ENCODE measurements around the gene RPL41.

Gene RPL41

DNA sequence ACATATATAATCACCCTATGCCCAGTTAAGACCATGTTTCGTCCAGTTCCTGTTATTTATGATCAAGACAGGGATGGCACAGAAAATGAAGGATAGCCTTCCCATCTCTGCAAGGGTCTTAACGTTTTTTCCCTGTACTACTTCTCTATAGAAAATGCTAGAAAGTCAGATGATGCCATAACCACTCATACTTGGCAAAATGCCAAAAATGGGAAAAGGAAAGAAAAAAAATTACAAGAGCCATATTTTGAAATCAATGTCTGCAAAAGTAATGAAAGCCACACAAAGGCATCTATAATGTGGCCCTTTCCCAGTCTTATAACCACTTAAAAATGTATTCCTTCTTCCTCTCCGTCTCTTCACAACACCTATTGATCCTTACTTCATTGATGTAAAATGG is 34.1 kb downstream of the RPL41 start:
- peaks cover 0 to 17% of the 10 kb centered on the region in 2 experiments for H3K36me3 ChIP-seq (ENCODE audit: control insufficient read depth in 2 of 2, insufficient read depth in 1 of 2, low read length in 2 of 2)
- peaks cover 6% of the 10 kb centered on the region for H3K4me1 ChIP-seq (ENCODE audit: control insufficient read depth, insufficient read depth, low read length)
- no peak overlapping the region for H3K4me3 ChIP-seq (ENCODE audit: low read depth, low read length)
- no peak overlapping the region for H3K27ac ChIP-seq (ENCODE audit: extremely low read depth, low read depth, low read length)
- no peaks in the 10 kb centered on the region for H3K9me3 ChIP-seq (ENCODE audit: control insufficient read depth, insufficient read depth, low read depth, low read length)
- POLR2A ChIA-PET, result interaction anchor here (3.6 kb wide), 1 partner anchor 23 kb away, joined by 22 read pairs; the partner anchor contains the start of gene ESYT1
- CTCF ChIA-PET, result interaction anchor here (0.6 to 0.7 kb wide), 3 partner anchors 133 to 211 kb away, joined by 3 to 4 read pairs (median 3); no protein-coding TSS in a partner anchor
- TF ChIP-seq ZNF221 (tag by site-specific recombination; IDR thresholded peaks at IDR 0.05; ENCODE audit: borderline replicate concordance) (peak; percentile 91; the same call in 1 of the 2 replicates), ZNF624 (tag by site-specific recombination; IDR thresholded peaks at IDR 0.05) (peak; percentile 87; the same call in 1 of the 2 replicates), ZNF391 (tag by site-specific recombination; IDR thresholded peaks at IDR 0.05; ENCODE audit: borderline replicate concordance, low read depth) (no peak), ZNF792 (tag by site-specific recombination; IDR thresholded peaks at IDR 0.05) (no peak), ZNF571 (tag by site-specific recombination; IDR thresholded peaks at IDR 0.05) (no peak), SP7 (tag by site-specific recombination; IDR thresholded peaks at IDR 0.05) (peak; percentile 54), ZNF777 (tag by site-specific recombination; IDR thresholded peaks at IDR 0.05; ENCODE audit: borderline replicate concordance) (no peak), KLF10 (tag by site-specific recombination; IDR thresholded peaks at IDR 0.05) (peak; percentile 86), ZNF248 (tag by site-specific recombination; IDR thresholded peaks at IDR 0.05) (0 out of 2 replicates have a peak, but pooled peaks have one; percentile 44), ZNF394 (tag by site-specific recombination; IDR thresholded peaks at IDR 0.05; ENCODE audit: borderline replicate concordance) (no peak), ZBTB48 (tag by site-specific recombination; IDR thresholded peaks at IDR 0.05) (no peak), ZNF677 (tag by site-specific recombination; IDR thresholded peaks at IDR 0.05) (peak; percentile 81), ZNF214 (tag by site-specific recombination; IDR thresholded peaks at IDR 0.05; ENCODE audit: borderline replicate concordance) (peak; percentile 71; the same call in 1 of the 2 replicates), IKZF3 (tag by site-specific recombination; IDR thresholded peaks at IDR 0.05) (peak; percentile 54; the same call in 1 of the 2 replicates), ZNF660 (tag by site-specific recombination; IDR thresholded peaks at IDR 0.05) (peak; percentile 96), ZNF223 (tag by site-specific recombination; IDR thresholded peaks at IDR 0.05) (no peak), ZNF629 (tag by site-specific recombination; IDR thresholded peaks at IDR 0.05) (peak; percentile 31; the same call in 1 of the 2 replicates), KLF8 (tag by site-specific recombination; IDR thresholded peaks at IDR 0.05) (peak; percentile 32; the same call in 1 of the 2 replicates), KLF9 (tag by site-specific recombination; IDR thresholded peaks at IDR 0.05; ENCODE audit: low read depth) (no peak), ZNF830 (tag by site-specific recombination; IDR thresholded peaks at IDR 0.05; ENCODE audit: low read depth) (no peak; the same call in 1 of the 2 replicates), ZNF140 (tag by site-specific recombination; IDR thresholded peaks at IDR 0.05) (no peak), ZNF561 (tag by site-specific recombination; IDR thresholded peaks at IDR 0.05; ENCODE audit: borderline replicate concordance) (peak; percentile 84; the same call in 1 of the 2 replicates)
- TF ChIP-seq, protein P1, sequence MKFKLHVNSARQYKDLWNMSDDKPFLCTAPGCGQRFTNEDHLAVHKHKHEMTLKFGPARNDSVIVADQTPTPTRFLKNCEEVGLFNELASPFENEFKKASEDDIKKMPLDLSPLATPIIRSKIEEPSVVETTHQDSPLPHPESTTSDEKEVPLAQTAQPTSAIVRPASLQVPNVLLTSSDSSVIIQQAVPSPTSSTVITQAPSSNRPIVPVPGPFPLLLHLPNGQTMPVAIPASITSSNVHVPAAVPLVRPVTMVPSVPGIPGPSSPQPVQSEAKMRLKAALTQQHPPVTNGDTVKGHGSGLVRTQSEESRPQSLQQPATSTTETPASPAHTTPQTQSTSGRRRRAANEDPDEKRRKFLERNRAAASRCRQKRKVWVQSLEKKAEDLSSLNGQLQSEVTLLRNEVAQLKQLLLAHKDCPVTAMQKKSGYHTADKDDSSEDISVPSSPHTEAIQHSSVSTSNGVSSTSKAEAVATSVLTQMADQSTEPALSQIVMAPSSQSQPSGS (tag by site-specific recombination; IDR thresholded peaks at IDR 0.05; ENCODE audit: low read depth), result peak; percentile 42
- TF ChIP-seq, protein P2, sequence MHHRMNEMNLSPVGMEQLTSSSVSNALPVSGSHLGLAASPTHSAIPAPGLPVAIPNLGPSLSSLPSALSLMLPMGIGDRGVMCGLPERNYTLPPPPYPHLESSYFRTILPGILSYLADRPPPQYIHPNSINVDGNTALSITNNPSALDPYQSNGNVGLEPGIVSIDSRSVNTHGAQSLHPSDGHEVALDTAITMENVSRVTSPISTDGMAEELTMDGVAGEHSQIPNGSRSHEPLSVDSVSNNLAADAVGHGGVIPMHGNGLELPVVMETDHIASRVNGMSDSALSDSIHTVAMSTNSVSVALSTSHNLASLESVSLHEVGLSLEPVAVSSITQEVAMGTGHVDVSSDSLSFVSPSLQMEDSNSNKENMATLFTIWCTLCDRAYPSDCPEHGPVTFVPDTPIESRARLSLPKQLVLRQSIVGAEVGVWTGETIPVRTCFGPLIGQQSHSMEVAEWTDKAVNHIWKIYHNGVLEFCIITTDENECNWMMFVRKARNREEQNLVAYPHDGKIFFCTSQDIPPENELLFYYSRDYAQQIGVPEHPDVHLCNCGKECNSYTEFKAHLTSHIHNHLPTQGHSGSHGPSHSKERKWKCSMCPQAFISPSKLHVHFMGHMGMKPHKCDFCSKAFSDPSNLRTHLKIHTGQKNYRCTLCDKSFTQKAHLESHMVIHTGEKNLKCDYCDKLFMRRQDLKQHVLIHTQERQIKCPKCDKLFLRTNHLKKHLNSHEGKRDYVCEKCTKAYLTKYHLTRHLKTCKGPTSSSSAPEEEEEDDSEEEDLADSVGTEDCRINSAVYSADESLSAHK (tag by site-specific recombination; IDR thresholded peaks at IDR 0.05), result peak; percentile 34; the same call in 1 of the 2 replicates
- TF ChIP-seq, protein P3, sequence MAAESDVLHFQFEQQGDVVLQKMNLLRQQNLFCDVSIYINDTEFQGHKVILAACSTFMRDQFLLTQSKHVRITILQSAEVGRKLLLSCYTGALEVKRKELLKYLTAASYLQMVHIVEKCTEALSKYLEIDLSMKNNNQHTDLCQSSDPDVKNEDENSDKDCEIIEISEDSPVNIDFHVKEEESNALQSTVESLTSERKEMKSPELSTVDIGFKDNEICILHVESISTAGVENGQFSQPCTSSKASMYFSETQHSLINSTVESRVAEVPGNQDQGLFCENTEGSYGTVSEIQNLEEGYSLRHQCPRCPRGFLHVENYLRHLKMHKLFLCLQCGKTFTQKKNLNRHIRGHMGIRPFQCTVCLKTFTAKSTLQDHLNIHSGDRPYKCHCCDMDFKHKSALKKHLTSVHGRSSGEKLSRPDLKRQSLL (tag by site-specific recombination; IDR thresholded peaks at IDR 0.05), result peak; percentile 42; the same call in 1 of the 2 replicates
- TF ChIP-seq, protein P4, sequence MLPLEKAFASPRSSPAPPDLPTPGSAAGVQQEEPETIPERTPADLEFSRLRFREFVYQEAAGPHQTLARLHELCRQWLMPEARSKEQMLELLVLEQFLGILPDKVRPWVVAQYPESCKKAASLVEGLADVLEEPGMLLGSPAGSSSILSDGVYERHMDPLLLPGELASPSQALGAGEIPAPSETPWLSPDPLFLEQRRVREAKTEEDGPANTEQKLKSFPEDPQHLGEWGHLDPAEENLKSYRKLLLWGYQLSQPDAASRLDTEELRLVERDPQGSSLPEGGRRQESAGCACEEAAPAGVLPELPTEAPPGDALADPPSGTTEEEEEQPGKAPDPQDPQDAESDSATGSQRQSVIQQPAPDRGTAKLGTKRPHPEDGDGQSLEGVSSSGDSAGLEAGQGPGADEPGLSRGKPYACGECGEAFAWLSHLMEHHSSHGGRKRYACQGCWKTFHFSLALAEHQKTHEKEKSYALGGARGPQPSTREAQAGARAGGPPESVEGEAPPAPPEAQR (tag by site-specific recombination; IDR thresholded peaks at IDR 0.05), result 0 out of 2 replicates have a peak, but pooled peaks have one; percentile 23
- TF ChIP-seq, protein P5, sequence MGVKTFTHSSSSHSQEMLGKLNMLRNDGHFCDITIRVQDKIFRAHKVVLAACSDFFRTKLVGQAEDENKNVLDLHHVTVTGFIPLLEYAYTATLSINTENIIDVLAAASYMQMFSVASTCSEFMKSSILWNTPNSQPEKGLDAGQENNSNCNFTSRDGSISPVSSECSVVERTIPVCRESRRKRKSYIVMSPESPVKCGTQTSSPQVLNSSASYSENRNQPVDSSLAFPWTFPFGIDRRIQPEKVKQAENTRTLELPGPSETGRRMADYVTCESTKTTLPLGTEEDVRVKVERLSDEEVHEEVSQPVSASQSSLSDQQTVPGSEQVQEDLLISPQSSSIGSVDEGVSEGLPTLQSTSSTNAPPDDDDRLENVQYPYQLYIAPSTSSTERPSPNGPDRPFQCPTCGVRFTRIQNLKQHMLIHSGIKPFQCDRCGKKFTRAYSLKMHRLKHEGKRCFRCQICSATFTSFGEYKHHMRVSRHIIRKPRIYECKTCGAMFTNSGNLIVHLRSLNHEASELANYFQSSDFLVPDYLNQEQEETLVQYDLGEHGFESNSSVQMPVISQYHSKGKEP (tag by site-specific recombination; IDR thresholded peaks at IDR 0.05), result peak; percentile 90
- TF ChIP-seq, protein P6, sequence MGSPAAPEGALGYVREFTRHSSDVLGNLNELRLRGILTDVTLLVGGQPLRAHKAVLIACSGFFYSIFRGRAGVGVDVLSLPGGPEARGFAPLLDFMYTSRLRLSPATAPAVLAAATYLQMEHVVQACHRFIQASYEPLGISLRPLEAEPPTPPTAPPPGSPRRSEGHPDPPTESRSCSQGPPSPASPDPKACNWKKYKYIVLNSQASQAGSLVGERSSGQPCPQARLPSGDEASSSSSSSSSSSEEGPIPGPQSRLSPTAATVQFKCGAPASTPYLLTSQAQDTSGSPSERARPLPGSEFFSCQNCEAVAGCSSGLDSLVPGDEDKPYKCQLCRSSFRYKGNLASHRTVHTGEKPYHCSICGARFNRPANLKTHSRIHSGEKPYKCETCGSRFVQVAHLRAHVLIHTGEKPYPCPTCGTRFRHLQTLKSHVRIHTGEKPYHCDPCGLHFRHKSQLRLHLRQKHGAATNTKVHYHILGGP (tag by site-specific recombination; IDR thresholded peaks at IDR 0.05), result peak; percentile 71

Measured in HEK293 (cell line).